Panc1 (cell line): ENCODE data around the gene ZNF792.

Experiments used
- POLR2AphosphoS5 ChIP-seq: IDR thresholded peaks from 2 replicates; pipeline ENCODE4 v1.6.1; 2012; ENCODE audit warnings: mild to moderate bottlenecking, low read depth, low read length, moderate library complexity
- TF ChIP-seq, protein P1 (sequence below): fragments of 450-650 bp; IDR thresholded peaks from 2 replicates; pipeline ENCODE4 v1.5.1; 2017; ENCODE audit warnings: mild to moderate bottlenecking

DNA sequence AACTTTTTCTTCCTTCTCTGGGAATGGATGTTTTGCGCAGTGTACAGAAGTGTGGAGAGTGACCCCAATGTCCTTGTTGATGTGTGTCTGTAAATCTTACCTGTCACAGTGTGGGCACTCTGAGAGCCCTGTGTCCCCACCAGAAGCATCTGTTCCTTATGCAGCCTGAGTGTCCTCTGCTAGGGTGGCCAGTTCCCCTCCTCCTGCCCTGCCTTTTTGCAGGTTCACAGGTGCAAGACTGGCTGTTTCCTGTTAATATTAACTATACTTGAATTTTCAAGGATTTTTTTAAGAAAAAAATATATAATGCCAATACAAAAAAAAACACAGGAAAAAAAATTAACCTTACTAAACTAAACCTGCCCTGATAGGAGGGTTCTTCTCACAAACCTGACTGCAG lies 24.1 kb upstream of the ZNF792 start:
- TF ChIP-seq, protein P1, sequence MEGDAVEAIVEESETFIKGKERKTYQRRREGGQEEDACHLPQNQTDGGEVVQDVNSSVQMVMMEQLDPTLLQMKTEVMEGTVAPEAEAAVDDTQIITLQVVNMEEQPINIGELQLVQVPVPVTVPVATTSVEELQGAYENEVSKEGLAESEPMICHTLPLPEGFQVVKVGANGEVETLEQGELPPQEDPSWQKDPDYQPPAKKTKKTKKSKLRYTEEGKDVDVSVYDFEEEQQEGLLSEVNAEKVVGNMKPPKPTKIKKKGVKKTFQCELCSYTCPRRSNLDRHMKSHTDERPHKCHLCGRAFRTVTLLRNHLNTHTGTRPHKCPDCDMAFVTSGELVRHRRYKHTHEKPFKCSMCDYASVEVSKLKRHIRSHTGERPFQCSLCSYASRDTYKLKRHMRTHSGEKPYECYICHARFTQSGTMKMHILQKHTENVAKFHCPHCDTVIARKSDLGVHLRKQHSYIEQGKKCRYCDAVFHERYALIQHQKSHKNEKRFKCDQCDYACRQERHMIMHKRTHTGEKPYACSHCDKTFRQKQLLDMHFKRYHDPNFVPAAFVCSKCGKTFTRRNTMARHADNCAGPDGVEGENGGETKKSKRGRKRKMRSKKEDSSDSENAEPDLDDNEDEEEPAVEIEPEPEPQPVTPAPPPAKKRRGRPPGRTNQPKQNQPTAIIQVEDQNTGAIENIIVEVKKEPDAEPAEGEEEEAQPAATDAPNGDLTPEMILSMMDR, result no peak
- TF ChIP-seq POLR2AphosphoS5, result no peak
